Adrenal gland (tissue), 5 donors: ENCODE measurements around the gene VPS54.

Experiments
- CTCF ChIP-seq, 6 experiments: fragments of 450-650 bp in 4 of 6; fragments of 200-600 bp in 2 of 6; sonication (generic) in 1 of 6; IDR thresholded peaks; 1 replicate in 5 of 6; 2 replicates in 1 of 6; pipeline versions ENCODE4 v1.5.1 to v1.8.0; 2016 to 2021; ENCODE audit warnings: antibody characterized with exemption in 6 of 6, mild to moderate bottlenecking in 2 of 6, moderate library complexity in 1 of 6
- POLR2A ChIP-seq, 2 donors: fragments of 450-650 bp; IDR thresholded peaks; one replicate each; pipeline ENCODE4 v1.6.1; 2017; ENCODE audit warnings: antibody characterized with exemption in 2 of 2, mild to moderate bottlenecking in 2 of 2, moderate library complexity in 1 of 2
- donor health status: DM: no; HTN: no; CAD: no.

- TF ChIP-seq CTCF (IDR thresholded peaks at IDR 0.05) (no peak), POLR2A (IDR thresholded peaks at IDR 0.05) (no peak)
Observed at GRCh38 chr2:63875559-63876245, 143.5 kb downstream of the VPS54 start.
